ENCODE measurements around the gene CYP21A2.

CYP21A2 gene

DNA sequence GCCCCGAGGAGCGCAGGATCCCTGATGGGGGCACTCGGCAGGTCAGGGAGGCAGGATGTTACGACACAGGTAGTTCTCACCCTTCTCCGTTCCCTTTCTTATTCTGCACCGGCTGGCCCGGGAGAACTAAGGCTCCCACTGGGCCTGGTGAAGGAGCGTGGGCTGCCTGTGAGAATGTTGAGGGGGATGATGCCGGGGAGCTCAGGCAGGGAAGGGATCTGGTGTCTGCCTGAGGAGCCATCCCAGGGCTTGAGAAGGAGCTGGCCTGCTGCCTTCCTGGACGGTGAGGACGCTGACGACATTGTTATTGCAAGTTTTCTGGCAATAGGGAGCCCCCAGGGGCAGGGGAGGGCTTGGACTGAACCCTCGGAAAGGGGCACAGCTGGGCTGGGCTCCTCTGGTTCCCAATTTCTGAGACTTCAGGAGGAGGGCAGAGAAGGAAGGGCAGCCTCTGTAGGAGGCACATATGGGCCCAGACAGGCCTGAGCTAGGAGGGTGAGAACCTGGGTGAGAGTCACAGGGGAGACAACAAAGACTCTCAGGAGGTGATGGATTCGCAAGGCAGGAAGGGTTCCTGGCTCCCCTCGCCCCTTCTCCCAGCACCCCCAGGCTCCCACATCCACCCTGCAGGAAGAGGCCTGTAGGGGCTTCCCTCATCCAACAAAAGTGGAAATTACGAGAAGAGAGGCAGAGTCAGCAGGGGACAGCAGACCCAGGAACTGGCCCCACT lies 32.8 kb downstream of the CYP21A2 start:
- Histone ChIP-seq H3K9me3 (ENCODE audit: severe bottlenecking) (no peaks in the 10 kb centered on the region), H3K4me3 (ENCODE audit: low read depth, low read length) (no peak overlapping the region), H3K27ac (no peak overlapping the region), H3K36me3 (no peaks in the 10 kb centered on the region), H3K27me3 (ENCODE audit: insufficient read depth, low read depth, severe bottlenecking) (no peaks in the 10 kb centered on the region)
- DNase-seq, result no peak
- TF ChIP-seq, protein P1, sequence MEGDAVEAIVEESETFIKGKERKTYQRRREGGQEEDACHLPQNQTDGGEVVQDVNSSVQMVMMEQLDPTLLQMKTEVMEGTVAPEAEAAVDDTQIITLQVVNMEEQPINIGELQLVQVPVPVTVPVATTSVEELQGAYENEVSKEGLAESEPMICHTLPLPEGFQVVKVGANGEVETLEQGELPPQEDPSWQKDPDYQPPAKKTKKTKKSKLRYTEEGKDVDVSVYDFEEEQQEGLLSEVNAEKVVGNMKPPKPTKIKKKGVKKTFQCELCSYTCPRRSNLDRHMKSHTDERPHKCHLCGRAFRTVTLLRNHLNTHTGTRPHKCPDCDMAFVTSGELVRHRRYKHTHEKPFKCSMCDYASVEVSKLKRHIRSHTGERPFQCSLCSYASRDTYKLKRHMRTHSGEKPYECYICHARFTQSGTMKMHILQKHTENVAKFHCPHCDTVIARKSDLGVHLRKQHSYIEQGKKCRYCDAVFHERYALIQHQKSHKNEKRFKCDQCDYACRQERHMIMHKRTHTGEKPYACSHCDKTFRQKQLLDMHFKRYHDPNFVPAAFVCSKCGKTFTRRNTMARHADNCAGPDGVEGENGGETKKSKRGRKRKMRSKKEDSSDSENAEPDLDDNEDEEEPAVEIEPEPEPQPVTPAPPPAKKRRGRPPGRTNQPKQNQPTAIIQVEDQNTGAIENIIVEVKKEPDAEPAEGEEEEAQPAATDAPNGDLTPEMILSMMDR (IDR thresholded peaks at IDR 0.05; ENCODE audit: low read depth, low read length), result no peak

DNA sequence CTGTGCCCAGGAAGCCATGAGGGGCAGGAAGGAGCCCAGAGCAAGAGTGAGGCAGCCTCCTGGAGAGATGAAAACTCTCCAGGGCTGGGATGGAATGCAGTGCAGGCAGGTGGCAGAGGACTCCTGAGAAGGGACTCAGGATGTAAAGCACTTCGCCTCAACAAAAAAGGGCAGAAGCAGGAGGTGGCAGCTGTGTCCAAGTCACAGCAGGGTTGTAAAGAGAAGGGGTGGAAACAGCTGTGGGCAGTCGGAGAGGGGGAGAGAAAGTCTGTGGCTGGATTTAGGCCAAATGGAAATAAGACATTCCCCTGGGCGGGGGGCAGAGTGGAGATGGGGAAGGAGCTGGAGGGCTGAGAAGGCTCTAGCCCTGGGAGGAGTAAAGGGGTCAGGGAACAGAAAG lies 34.9 kb downstream of the CYP21A2 start:
- Histone ChIP-seq H3K27ac (no peak overlapping the region), H3K36me3 (no peaks in the 10 kb centered on the region), H3K27me3 (ENCODE audit: insufficient read depth, low read depth, severe bottlenecking) (no peaks in the 10 kb centered on the region), H3K4me3 (ENCODE audit: low read depth, low read length) (no peak overlapping the region), H3K9me3 (ENCODE audit: severe bottlenecking) (no peaks in the 10 kb centered on the region)
- DNase-seq, result no peak
- TF ChIP-seq, protein P1 (IDR thresholded peaks at IDR 0.05; ENCODE audit: low read depth, low read length), result no peak

GRCh38 chr6:32073613-32074012 lies 35.4 kb downstream of the CYP21A2 start:
- Histone ChIP-seq H3K4me3 (ENCODE audit: low read depth, low read length) (no peak overlapping the region), H3K36me3 (no peaks in the 10 kb centered on the region), H3K27me3 (ENCODE audit: insufficient read depth, low read depth, severe bottlenecking) (no peaks in the 10 kb centered on the region), H3K27ac (no peak overlapping the region), H3K9me3 (ENCODE audit: severe bottlenecking) (no peaks in the 10 kb centered on the region)
- DNase-seq, result no peak
- TF ChIP-seq, protein P1 (IDR thresholded peaks at IDR 0.05; ENCODE audit: low read depth, low read length), result no peak

DNA sequence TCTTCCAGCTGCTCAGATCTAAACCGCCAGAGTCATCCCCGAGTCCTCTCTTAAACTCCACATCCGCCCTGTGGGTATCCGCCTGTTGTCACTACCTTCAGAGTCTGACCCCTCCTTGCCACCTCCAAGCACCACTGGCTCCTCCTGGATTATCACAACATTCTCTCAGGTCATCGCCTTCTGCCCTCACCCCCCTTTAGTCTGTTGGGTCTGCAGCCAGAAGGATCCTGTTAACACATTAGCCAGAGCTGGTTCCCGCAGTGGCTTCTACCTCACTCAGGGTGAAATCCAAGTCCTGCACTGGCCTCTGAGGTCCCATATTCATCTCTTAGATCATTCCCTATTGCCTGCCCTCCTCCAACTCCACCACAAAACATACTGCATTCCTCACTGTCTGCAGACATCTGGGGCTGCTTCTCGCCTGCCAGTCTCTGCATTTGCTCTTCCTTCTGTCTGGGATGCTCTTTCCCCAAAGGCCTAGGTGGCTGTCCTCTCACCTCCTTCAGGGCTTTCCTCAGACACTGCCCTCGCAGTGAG lies 36.8 kb downstream of the CYP21A2 start:
- peak; percentile 48 for DNase-seq

GRCh38 chr6:32075781-32076180 lies 37.6 kb downstream of the CYP21A2 start:
- TF ChIP-seq, protein P1 (IDR thresholded peaks at IDR 0.05; ENCODE audit: low read depth, low read length), result no peak
- Histone ChIP-seq H3K9me3 (ENCODE audit: severe bottlenecking) (no peaks in the 10 kb centered on the region), H3K36me3 (no peaks in the 10 kb centered on the region), H3K27ac (no peak overlapping the region), H3K27me3 (ENCODE audit: insufficient read depth, low read depth, severe bottlenecking) (no peaks in the 10 kb centered on the region), H3K4me3 (ENCODE audit: low read depth, low read length) (no peak overlapping the region)
- DNase-seq, result no peak

More for the DNA sequence above, 36.8 kb downstream of the CYP21A2 start:
- H3K27ac ChIP-seq, result no peak overlapping the region
- TF ChIP-seq, protein P1 (IDR thresholded peaks at IDR 0.05; ENCODE audit: low read depth, low read length), result no peak
- H3K36me3 ChIP-seq, result no peaks in the 10 kb centered on the region
- H3K9me3 ChIP-seq (ENCODE audit: severe bottlenecking), result no peaks in the 10 kb centered on the region
- no peak overlapping the region for H3K4me3 ChIP-seq (ENCODE audit: low read depth, low read length)
- H3K27me3 ChIP-seq (ENCODE audit: insufficient read depth, low read depth, severe bottlenecking), result no peaks in the 10 kb centered on the region

Measured in WERI-Rb-1 (cell line).